ENCODE measurements around the gene CALML4. TPM values are rescaled to one million over a fixed set of nuclear protein-coding genes. Genes with fewer than 3 reads are reported as not detected.

Gene CALML4
- total RNA-seq, 1 donor from 2014 or later = 4.5 TPM

GRCh38 chr15:68184616-68185480, 20.3 kb downstream of the CALML4 start:
- DNase-seq (ENCODE audit: low read depth) = no peak
- H3K4me3 ChIP-seq (ENCODE audit: low read depth, low read length) = no peak overlapping the region
- peaks cover 5% of the 10 kb centered on the region for H3K36me3 ChIP-seq (ENCODE audit: control insufficient read depth, insufficient read depth, low read length)
- no peaks in the 10 kb centered on the region for H3K27me3 ChIP-seq (ENCODE audit: control insufficient read depth, insufficient read depth, low read length)
- TF ChIP-seq, protein P1, sequence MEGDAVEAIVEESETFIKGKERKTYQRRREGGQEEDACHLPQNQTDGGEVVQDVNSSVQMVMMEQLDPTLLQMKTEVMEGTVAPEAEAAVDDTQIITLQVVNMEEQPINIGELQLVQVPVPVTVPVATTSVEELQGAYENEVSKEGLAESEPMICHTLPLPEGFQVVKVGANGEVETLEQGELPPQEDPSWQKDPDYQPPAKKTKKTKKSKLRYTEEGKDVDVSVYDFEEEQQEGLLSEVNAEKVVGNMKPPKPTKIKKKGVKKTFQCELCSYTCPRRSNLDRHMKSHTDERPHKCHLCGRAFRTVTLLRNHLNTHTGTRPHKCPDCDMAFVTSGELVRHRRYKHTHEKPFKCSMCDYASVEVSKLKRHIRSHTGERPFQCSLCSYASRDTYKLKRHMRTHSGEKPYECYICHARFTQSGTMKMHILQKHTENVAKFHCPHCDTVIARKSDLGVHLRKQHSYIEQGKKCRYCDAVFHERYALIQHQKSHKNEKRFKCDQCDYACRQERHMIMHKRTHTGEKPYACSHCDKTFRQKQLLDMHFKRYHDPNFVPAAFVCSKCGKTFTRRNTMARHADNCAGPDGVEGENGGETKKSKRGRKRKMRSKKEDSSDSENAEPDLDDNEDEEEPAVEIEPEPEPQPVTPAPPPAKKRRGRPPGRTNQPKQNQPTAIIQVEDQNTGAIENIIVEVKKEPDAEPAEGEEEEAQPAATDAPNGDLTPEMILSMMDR (IDR thresholded peaks at IDR 0.05; ENCODE audit: insufficient read depth, low read length, severe bottlenecking) = no peak
- FAIRE-seq = peak; percentile 72

DNA sequence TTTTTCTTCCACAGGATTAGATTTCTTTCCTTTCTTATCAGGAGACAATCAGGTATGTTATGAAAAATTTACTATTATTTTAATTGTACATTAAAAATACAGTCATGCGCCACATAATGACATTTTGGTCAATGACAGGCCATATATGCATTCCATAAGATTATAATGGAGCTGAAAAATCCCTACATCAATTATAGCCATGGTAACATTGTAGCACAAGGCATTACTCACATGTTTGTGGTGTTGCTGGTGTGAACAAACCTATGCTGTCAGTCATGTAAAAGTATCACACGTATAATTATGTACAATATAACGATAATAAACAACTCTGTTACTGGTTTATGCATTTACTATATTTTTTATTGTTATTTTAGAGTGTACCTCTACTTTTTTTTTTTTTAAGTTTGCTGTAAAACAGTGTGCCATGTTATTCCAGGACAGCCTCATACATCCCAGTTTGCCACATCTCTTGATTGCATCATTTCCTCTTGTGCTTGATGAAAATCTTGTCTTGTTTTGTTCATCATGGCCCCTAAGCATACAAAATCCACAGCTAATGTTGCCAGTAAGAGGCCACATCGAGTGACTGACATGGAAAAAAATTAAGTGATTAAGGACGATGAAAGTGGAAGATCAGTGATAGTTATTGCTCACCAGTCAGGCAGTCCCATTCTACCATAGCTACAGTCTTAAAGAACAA, 21.4 kb downstream of the CALML4 start:
- Histone ChIP-seq H3K36me3 (ENCODE audit: control insufficient read depth, insufficient read depth, low read length) (peaks cover 5% of the 10 kb centered on the region), H3K4me3 (ENCODE audit: low read depth, low read length) (no peak overlapping the region), H3K27me3 (ENCODE audit: control insufficient read depth, insufficient read depth, low read length) (no peaks in the 10 kb centered on the region)
- FAIRE-seq = no peak
- TF ChIP-seq, protein P1 (IDR thresholded peaks at IDR 0.05; ENCODE audit: insufficient read depth, low read length, severe bottlenecking) = no peak
- peak; percentile 12 for DNase-seq (ENCODE audit: low read depth)

DNA sequence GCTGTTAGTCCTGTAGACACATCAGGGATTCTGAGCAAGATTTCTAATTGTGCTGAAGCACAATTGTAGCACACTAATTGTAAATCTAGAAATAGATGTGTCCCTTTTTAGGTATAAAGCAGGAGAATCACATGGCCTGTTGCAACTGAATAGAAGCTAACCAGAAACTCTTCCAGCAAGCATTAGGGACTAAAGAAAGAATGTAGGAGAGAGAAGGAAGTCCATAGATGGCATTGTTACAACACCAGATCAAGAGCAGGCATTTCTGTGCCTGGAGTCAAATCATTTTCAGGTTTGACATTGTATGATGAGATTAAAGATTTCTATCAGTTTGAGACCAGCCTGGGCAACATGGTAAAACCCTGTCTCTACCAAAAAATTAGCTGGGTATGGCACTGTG, 27.4 kb downstream of the CALML4 start:
- no peaks in the 10 kb centered on the region for H3K27me3 ChIP-seq (ENCODE audit: control insufficient read depth, insufficient read depth, low read length)
- H3K4me3 ChIP-seq (ENCODE audit: low read depth, low read length) = no peak overlapping the region
- H3K36me3 ChIP-seq (ENCODE audit: control insufficient read depth, insufficient read depth, low read length) = peaks cover 7% of the 10 kb centered on the region
- TF ChIP-seq, protein P1 (IDR thresholded peaks at IDR 0.05; ENCODE audit: insufficient read depth, low read length, severe bottlenecking) = no peak
- DNase-seq (ENCODE audit: low read depth) (no peak), FAIRE-seq (no peak)

DNA sequence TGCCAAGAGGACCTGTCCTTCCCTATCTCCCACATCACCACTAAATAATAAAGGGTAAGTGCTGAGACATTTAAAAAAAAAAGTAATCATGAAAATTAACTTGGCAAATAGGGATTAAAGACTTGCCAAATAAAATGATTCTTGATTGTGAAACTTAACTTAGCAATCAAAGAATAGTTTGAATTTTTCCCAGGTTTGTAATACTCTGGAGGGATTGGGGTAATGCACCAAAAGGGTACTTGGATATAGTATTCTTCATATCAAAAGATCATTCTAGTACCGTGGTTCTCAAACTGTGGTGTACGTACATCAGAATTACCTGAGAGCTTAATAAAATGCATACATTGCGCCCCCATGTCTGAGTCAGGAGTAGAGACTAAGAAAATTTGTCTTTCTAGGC, 28.5 kb downstream of the CALML4 start:
- FAIRE-seq (no peak), DNase-seq (ENCODE audit: low read depth) (no peak)
- TF ChIP-seq, protein P1 (IDR thresholded peaks at IDR 0.05; ENCODE audit: insufficient read depth, low read length, severe bottlenecking) = no peak
- Histone ChIP-seq H3K27me3 (ENCODE audit: control insufficient read depth, insufficient read depth, low read length) (no peaks in the 10 kb centered on the region), H3K36me3 (ENCODE audit: control insufficient read depth, insufficient read depth, low read length) (peaks cover 7% of the 10 kb centered on the region), H3K4me3 (ENCODE audit: low read depth, low read length) (no peak overlapping the region)

- FAIRE-seq (no peak), DNase-seq (ENCODE audit: low read depth) (no peak)
- TF ChIP-seq, protein P1 (IDR thresholded peaks at IDR 0.05; ENCODE audit: insufficient read depth, low read length, severe bottlenecking) = no peak
- H3K36me3 ChIP-seq (ENCODE audit: control insufficient read depth, insufficient read depth, low read length) = peaks cover 3% of the 10 kb centered on the region
- H3K27me3 ChIP-seq (ENCODE audit: control insufficient read depth, insufficient read depth, low read length) = no peaks in the 10 kb centered on the region
- no peak overlapping the region for H3K4me3 ChIP-seq (ENCODE audit: low read depth, low read length)
Observed at GRCh38 chr15:68175526-68175925, 29.6 kb downstream of the CALML4 start.

All from bronchial epithelial cell (primary cell).